K562 (cell line): ENCODE data around the gene CHD3. TPM values are rescaled to one million over a fixed set of nuclear protein-coding genes. Genes with fewer than 3 reads are reported as not detected.

ENCODE experiments used
- CREB1 ChIP-seq, 2 experiments: sonication (generic) in 1 of 2; formaldehyde crosslinking in 1 of 2; IDR thresholded peaks; 2 replicates each; pipeline versions ENCODE4 v1.6.1 to v1.8.0; 2012 to 2022; ENCODE audit warnings: inconsistent platforms in 1 of 2, mild to moderate bottlenecking in 1 of 2, missing genetic modification reagents in 1 of 2, moderate library complexity in 1 of 2
- FOXO4 ChIP-seq: fragments of 450-650 bp; formaldehyde crosslinking; IDR thresholded peaks from 2 replicates; pipeline ENCODE4 v1.4.0; 2020; ENCODE audit warnings: mild to moderate bottlenecking, moderate library complexity
- HDAC1 ChIP-seq, 2 experiments: fragments of 450-650 bp; IDR thresholded peaks; 2 replicates each; pipeline ENCODE4 v1.6.1; 2016 to 2017; ENCODE audit warnings: inconsistent platforms in 1 of 2, mild to moderate bottlenecking in 1 of 2, moderate library complexity in 1 of 2
- HIVEP1 ChIP-seq: fragments of 250-450 bp; sonication (Bioruptor Pico); IDR thresholded peaks from 2 replicates; pipeline ENCODE4 v1.4.0; 2020; ENCODE audit warnings: mild to moderate bottlenecking
- IRF9 ChIP-seq: fragments of 450-650 bp; IDR thresholded peaks from 2 replicates; pipeline ENCODE4 v1.6.1; 2016; ENCODE audit warnings: missing biosample characterization, missing genetic modification characterization
- MEIS2 ChIP-seq: fragments of 450-650 bp; IDR thresholded peaks from 2 replicates; pipeline ENCODE4 v1.6.1; 2014; ENCODE audit warnings: mild to moderate bottlenecking; ENCODE audit not compliant: partially characterized antibody
- MLLT1 ChIP-seq, 2 experiments: fragments of 450-650 bp; IDR thresholded peaks; 2 replicates each; pipeline ENCODE4 v1.6.1; 2016
- MTA1 ChIP-seq: fragments of 450-650 bp; IDR thresholded peaks from 2 replicates; pipeline ENCODE4 v1.6.1; 2017; ENCODE audit warnings: borderline replicate concordance
- POLR2B ChIP-seq: fragments of 450-650 bp; IDR thresholded peaks from 2 replicates; pipeline ENCODE4 v1.6.1; 2018; ENCODE audit warnings: low read depth; ENCODE audit not compliant: partially characterized antibody
- RBM22 ChIP-seq: fragments of 200-400 bp; formaldehyde crosslinking; IDR thresholded peaks from 2 replicates; pipeline ENCODE4 v1.6.1; 2018; ENCODE audit warnings: low read length, low read depth; ENCODE audit not compliant: poor library complexity, severe bottlenecking
- SIN3B ChIP-seq: fragments of 450-650 bp; IDR thresholded peaks from 2 replicates; pipeline ENCODE4 v1.6.1; 2017; ENCODE audit warnings: low read depth, mild to moderate bottlenecking, moderate library complexity
- ZBTB40 ChIP-seq, 2 experiments: fragments of 450-650 bp in 1 of 2; sonication (generic) in 1 of 2; formaldehyde crosslinking in 1 of 2; IDR thresholded peaks; 2 replicates each; pipeline versions ENCODE4 v1.7.1 to v1.9.0; 2016 to 2022; ENCODE audit warnings: inconsistent platforms in 1 of 2, mild to moderate bottlenecking in 1 of 2, missing genetic modification reagents in 1 of 2
- polyA plus RNA-seq, 8 experiments: library from polyadenylated mRNA; depleted of rRNA in 4 of 8; stranded (reverse) in 5 of 8; unstranded in 3 of 8; fragments of >200 nt; fragmentation: Nextera tagmentation in 2 of 8; fragmentation: Illumina TruSeq in 1 of 8; extraction: Ambion mirVana in 2 of 8; extraction: Trizol in 1 of 8; gene quantifications; 2 replicates each; pipeline versions ENCODE4 v1.2.1 to v1.2.3, GENCODE V29; 2011 to 2014; ENCODE audit warnings: inconsistent platforms in 1 of 8, missing spikeins in 1 of 8
- total RNA-seq, 7 experiments: library from RNA; depleted of rRNA in 6 of 7; stranded (reverse); fragments of >200 nt in 6 of 7; fragmentation: Illumina TruSeq in 2 of 7; extraction: Trizol in 2 of 7; gene quantifications; 2 replicates each; pipeline versions ENCODE4 v1.2.1 to v1.2.3, GENCODE V29; 2011 to 2021; ENCODE audit warnings: low replicate concordance in 1 of 7

Gene CHD3
- total and polyA plus RNA-seq, 9 of the 15 experiments (the other 6 are each of a cell fraction or from before 2014, with no cell fraction given), result 0.39 to 38.2 (median 21.2) TPM

- no peak for TF ChIP-seq FOXO4 (CRISPR knock-in tag)
- TF ChIP-seq HIVEP1 (CRISPR knock-in tag), result no peak
- TF ChIP-seq MEIS2, result peak; percentile 87
- TF ChIP-seq SIN3B, result no peak
- peak in 1 of 2 experiments; percentile 71; a peak in 2 of 4 replicates for TF ChIP-seq HDAC1 (IDR thresholded peaks at IDR 0.05)
- TF ChIP-seq POLR2B, result peak; percentile 89
- peak in 1 of 2 experiments; percentile 63; a peak in 1 of 4 replicates for TF ChIP-seq MLLT1 (IDR thresholded peaks at IDR 0.05)
- no peak for TF ChIP-seq RBM22
- peak; percentile 90 for TF ChIP-seq ZBTB40 (IDR thresholded peaks at IDR 0.05)
- no peak for TF ChIP-seq ZBTB40 (CRISPR knock-in tag; IDR thresholded peaks at IDR 0.05)
- 0 out of 2 replicates have a peak, but pooled peaks have one; percentile 29 for TF ChIP-seq MTA1
- TF ChIP-seq CREB1 (IDR thresholded peaks at IDR 0.05), result peak; percentile 80
- TF ChIP-seq CREB1 (CRISPR knock-in tag; IDR thresholded peaks at IDR 0.05), result peak; percentile 90
- no peak for TF ChIP-seq IRF9 (tag)
Observed at GRCh38 chr17:7931709-7932482, 43.3 kb downstream of the CHD3 start, which contains the start of the genes CNTROB and TRAPPC1 (continued).
